ENCODE measurements around the gene ZNF784.

ZNF784 gene

GRCh38 chr19:55620410-55621204 lies 3.8 kb downstream of the ZNF784 start:
- no peak overlapping the region for H3K4me3 Mint-ChIP-seq
- H3K27ac Mint-ChIP-seq (ENCODE audit: low read depth), result no peak overlapping the region
- peaks cover 19% of the 10 kb centered on the region for H3K36me3 Mint-ChIP-seq (ENCODE audit: insufficient read depth)
- DNase-seq (ENCODE audit: low spot score in 2 of 2) (no peak), ATAC-seq (replicated peaks; ENCODE audit: extremely low read depth, poor library complexity, severe bottlenecking) (no peak)
- H3K9me3 Mint-ChIP-seq, result no peaks in the 10 kb centered on the region
- H3K4me1 Mint-ChIP-seq, result peaks cover 28% of the 10 kb centered on the region
- no peaks in the 10 kb centered on the region for H3K27me3 Mint-ChIP-seq

GRCh38 chr19:55619286-55619685 lies 5.1 kb downstream of the ZNF784 start:
- H3K4me1 Mint-ChIP-seq, result peaks cover 18% of the 10 kb centered on the region
- DNase-seq (ENCODE audit: low spot score in 2 of 2), result no peak
- no peak for ATAC-seq (replicated peaks; ENCODE audit: extremely low read depth, poor library complexity, severe bottlenecking)
- no peaks in the 10 kb centered on the region for H3K27me3 Mint-ChIP-seq
- no peaks in the 10 kb centered on the region for H3K9me3 Mint-ChIP-seq
- H3K27ac Mint-ChIP-seq (ENCODE audit: low read depth), result peak overlapping the region; percentile 72
- peaks cover 14% of the 10 kb centered on the region for H3K36me3 Mint-ChIP-seq (ENCODE audit: insufficient read depth)
- no peak overlapping the region for H3K4me3 Mint-ChIP-seq

DNA sequence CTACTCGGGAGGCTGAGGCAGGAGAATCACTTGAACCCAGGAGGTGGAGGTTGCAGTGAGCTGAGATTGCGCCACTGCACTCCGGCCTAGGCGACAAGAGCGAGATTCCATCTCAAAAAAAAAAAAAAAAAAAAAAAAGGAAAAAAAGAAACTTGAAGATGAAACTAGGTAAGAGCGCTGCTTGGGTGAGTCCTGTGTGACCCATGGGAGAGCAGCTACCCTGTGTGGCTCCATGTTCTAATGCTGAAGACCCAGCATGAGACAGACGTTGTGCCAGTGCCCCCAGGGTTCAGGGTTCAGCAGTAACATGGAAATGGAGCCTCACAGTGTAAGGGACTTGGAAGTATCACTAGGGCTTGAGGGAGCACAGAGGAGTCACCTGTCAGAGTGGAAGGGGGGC lies 5.9 kb downstream of the ZNF784 start:
- DNase-seq (ENCODE audit: low spot score in 2 of 2), result no peak
- Mint-ChIP-seq H3K27me3 (no peaks in the 10 kb centered on the region), H3K4me3 (no peak overlapping the region), H3K36me3 (ENCODE audit: insufficient read depth) (peaks cover 12% of the 10 kb centered on the region), H3K4me1 (peaks cover 10% of the 10 kb centered on the region), H3K27ac (ENCODE audit: low read depth) (peak overlapping the region; percentile 72), H3K9me3 (no peaks in the 10 kb centered on the region)
- ATAC-seq (replicated peaks; ENCODE audit: extremely low read depth, poor library complexity, severe bottlenecking), result no peak

DNA sequence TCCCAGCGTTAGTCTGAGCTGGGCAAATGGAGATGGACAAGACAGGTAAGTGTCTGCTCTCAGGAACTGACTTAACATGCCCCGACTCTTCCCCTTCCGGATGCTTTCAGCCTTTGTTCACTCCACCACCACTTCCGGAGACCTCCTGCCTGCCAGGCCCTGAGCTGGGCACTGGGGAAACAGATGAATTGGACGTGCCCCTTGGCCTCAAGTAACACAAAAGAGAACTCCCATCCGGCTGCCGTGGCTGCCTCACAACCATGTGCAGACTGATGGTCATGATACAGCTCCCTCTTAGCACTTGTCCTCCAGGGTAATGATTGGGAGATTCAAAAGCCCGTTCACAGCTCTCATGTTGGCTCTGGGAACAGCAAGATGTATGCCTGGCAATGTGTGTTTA lies 6.9 kb downstream of the ZNF784 start:
- Mint-ChIP-seq H3K36me3 (ENCODE audit: insufficient read depth) (peaks cover 15% of the 10 kb centered on the region), H3K27me3 (no peaks in the 10 kb centered on the region), H3K4me1 (peaks cover 15% of the 10 kb centered on the region), H3K9me3 (no peaks in the 10 kb centered on the region), H3K27ac (ENCODE audit: low read depth) (peak overlapping the region; percentile 38), H3K4me3 (no peak overlapping the region)
- ATAC-seq (replicated peaks; ENCODE audit: extremely low read depth, poor library complexity, severe bottlenecking), result no peak
- DNase-seq (ENCODE audit: low spot score in 2 of 2), result no peak

GRCh38 chr19:55616395-55616875 lies 7.9 kb downstream of the ZNF784 start:
- H3K4me3 Mint-ChIP-seq, result no peak overlapping the region
- H3K27ac Mint-ChIP-seq (ENCODE audit: low read depth), result no peak overlapping the region
- H3K9me3 Mint-ChIP-seq, result no peaks in the 10 kb centered on the region
- DNase-seq (ENCODE audit: low spot score in 2 of 2), result no peak
- peaks cover 18% of the 10 kb centered on the region for H3K4me1 Mint-ChIP-seq
- no peak for ATAC-seq (replicated peaks; ENCODE audit: extremely low read depth, poor library complexity, severe bottlenecking)
- peaks cover 13% of the 10 kb centered on the region for H3K36me3 Mint-ChIP-seq (ENCODE audit: insufficient read depth)
- H3K27me3 Mint-ChIP-seq, result no peaks in the 10 kb centered on the region

DNA sequence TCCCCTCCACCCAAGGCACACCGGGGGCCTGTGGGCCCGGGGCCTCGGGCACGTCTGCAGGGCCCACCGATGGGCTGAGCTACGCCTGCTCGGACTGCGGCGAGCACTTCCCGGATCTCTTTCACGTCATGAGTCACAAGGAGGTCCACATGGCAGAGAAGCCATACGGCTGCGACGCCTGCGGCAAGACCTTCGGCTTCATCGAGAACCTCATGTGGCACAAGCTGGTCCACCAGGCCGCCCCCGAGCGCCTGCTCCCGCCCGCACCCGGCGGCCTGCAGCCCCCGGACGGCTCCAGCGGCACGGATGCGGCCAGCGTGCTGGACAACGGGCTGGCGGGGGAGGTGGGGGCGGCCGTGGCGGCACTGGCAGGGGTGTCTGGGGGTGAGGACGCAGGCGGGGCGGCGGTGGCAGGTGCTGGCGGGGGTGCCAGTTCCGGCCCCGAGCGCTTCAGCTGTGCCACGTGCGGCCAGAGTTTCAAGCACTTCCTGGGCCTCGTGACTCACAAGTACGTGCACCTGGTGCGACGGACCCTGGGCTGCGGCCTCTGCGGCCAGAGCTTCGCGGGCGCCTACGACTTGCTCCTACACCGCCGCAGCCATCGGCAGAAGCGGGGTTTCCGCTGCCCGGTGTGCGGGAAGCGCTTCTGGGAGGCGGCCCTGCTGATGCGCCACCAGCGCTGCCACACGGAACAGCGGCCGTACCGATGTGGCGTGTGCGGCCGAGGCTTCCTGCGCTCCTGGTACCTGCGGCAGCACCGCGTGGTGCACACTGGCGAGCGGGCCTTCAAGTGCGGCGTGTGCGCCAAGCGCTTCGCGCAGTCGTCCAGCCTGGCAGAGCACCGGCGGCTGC lies 8.6 kb downstream of the ZNF784 start:
- DNase-seq (ENCODE audit: low spot score in 2 of 2), result no peak
- Mint-ChIP-seq H3K27me3 (no peaks in the 10 kb centered on the region), H3K27ac (ENCODE audit: low read depth) (no peak overlapping the region), H3K4me1 (peaks cover 23% of the 10 kb centered on the region), H3K36me3 (ENCODE audit: insufficient read depth) (peaks cover 13% of the 10 kb centered on the region), H3K4me3 (no peak overlapping the region), H3K9me3 (no peaks in the 10 kb centered on the region)
- ATAC-seq (replicated peaks; ENCODE audit: extremely low read depth, poor library complexity, severe bottlenecking), result no peak

GRCh38 chr19:55614711-55615542 lies 9.4 kb downstream of the ZNF784 start:
- Mint-ChIP-seq H3K27ac (ENCODE audit: low read depth) (no peak overlapping the region), H3K27me3 (no peaks in the 10 kb centered on the region), H3K9me3 (no peaks in the 10 kb centered on the region), H3K36me3 (ENCODE audit: insufficient read depth) (peaks cover 9% of the 10 kb centered on the region), H3K4me1 (peaks cover 22% of the 10 kb centered on the region), H3K4me3 (no peak overlapping the region)
- DNase-seq (ENCODE audit: low spot score in 2 of 2) (no peak), ATAC-seq (replicated peaks; ENCODE audit: extremely low read depth, poor library complexity, severe bottlenecking) (no peak)

DNA sequence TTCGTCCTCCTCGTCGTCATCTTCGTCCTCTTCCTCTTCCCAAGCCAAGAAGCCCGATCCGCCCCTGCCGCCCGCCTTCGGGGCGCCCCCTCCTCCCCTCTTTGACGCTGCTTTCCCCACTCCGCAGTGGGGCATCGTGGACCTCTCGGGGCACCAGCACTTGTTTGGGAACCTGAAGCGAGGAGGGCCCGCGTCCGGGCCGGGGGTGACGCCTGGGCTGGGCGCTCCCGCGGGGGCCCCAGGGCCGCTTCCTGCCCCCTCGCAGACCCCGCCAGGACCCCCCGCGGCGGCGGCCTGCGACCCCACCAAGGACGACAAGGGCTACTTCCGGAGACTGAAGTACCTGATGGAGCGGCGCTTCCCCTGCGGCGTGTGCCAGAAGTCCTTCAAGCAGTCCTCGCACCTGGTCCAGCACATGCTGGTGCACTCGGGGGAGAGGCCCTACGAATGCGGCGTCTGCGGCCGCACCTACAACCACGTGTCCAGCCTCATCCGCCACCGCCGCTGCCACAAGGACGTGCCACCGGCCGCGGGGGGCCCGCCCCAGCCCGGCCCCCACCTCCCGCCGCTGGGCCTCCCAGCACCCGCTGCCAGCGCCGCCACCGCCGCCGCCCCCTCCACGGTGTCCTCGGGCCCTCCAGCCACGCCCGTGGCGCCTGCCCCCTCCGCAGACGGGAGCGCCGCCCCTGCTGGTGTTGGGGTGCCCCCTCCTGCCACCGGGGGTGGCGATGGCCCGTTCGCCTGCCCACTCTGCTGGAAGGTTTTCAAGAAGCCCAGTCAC lies 10.2 kb downstream of the ZNF784 start:
- Mint-ChIP-seq H3K4me1 (peaks cover 22% of the 10 kb centered on the region), H3K4me3 (no peak overlapping the region), H3K36me3 (ENCODE audit: insufficient read depth) (peaks cover 9% of the 10 kb centered on the region), H3K9me3 (no peaks in the 10 kb centered on the region), H3K27me3 (no peaks in the 10 kb centered on the region), H3K27ac (ENCODE audit: low read depth) (no peak overlapping the region)
- DNase-seq (ENCODE audit: low spot score in 2 of 2) (no peak), ATAC-seq (replicated peaks; ENCODE audit: extremely low read depth, poor library complexity, severe bottlenecking) (no peak)

DNA sequence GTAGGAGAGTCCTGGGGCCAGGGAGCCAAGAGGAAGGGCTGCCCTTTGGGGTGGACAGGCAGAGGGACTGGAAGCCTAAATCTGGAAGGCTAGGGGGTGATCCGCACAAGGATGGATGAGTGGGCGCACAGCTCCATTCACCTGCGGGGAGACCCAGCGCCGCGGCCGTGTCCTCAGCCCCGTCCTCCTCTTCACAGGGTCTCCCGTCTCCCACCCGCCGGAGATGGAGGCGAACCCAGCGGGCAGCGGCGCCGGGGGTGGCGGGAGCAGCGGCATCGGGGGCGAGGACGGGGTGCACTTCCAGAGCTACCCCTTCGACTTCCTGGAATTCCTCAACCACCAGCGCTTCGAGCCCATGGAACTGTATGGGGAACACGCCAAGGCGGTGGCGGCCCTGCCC lies 11.0 kb downstream of the ZNF784 start:
- H3K27ac Mint-ChIP-seq (ENCODE audit: low read depth), result no peak overlapping the region
- ATAC-seq (replicated peaks; ENCODE audit: extremely low read depth, poor library complexity, severe bottlenecking) (no peak), DNase-seq (ENCODE audit: low spot score in 2 of 2) (no peak)
- peaks cover 22% of the 10 kb centered on the region for H3K4me1 Mint-ChIP-seq
- no peaks in the 10 kb centered on the region for H3K9me3 Mint-ChIP-seq
- peaks cover 9% of the 10 kb centered on the region for H3K36me3 Mint-ChIP-seq (ENCODE audit: insufficient read depth)
- H3K4me3 Mint-ChIP-seq, result no peak overlapping the region
- H3K27me3 Mint-ChIP-seq, result no peaks in the 10 kb centered on the region

DNA sequence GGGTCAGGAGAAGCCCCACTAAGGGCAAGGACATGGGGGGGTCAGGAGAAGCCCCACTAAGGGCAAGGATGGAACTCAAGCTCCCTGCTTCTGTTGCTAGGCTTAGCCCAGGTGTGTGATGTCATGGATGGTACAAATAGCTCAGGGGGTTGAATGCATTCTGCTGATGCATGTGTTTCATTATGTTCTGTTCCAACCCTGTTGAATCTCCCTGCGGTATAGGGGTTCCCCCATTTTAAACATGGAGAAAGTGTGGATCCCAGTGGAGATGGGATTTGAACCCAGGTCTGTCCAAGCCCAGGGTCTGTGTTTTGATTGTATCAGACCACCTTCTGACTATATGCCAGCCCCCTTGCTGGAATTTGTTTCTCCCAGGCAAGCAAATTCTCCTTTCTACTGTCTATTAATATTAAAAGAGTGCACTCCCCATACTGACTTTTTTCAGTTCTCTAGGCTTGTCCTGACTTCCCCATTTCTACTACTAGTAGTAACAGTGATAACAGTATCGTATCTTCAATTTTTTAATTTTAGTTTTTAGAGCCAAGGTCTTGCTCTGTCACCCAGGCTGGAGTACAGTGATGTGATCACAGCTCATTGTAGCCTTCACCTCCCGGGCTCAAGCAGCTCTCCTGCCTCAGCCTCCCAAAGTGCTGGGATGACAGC lies 12.3 kb downstream of the ZNF784 start:
- peaks cover 34% of the 10 kb centered on the region for H3K4me1 Mint-ChIP-seq
- H3K27ac Mint-ChIP-seq (ENCODE audit: low read depth), result peak overlapping the region; percentile 13

DNA sequence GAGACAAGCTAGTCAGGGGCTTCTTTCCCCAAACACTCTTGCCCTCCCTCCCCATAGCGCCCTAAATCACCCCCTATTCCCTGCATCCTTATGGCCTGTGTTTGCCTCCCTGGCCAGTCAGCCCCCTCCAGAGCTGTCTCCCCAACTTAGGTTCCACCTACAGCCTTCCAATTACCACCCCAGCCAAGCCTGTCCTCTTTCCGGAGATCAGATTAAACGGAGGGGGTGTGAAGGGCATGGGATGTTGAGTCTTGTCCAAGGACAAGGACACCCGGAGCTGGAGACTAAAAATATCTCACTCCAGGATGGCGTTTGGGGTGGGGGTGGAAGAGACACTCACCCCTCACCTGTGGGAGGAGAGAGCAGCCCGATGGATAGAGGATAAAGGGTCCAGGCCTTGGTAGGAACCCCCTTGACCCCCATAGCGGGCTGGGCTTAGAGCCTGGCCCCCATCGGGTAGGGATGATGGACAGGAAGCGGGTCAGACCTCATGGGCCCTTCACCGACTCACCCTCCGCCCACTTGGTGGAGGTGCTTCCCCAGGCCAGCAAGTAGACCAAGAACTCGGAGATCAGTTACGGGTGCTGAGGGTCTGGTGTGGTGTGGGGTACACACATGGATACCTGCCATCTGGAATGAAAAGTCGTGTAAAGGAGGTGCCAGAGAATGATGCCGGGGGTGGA lies 12.9 kb downstream of the ZNF784 start:
- ATAC-seq (replicated peaks; ENCODE audit: extremely low read depth, poor library complexity, severe bottlenecking), result no peak
- H3K4me1 Mint-ChIP-seq, result peaks cover 41% of the 10 kb centered on the region

More for the DNA sequence above, 12.3 kb downstream of the ZNF784 start:
- Mint-ChIP-seq H3K9me3 (no peaks in the 10 kb centered on the region), H3K36me3 (ENCODE audit: insufficient read depth) (peaks cover 10% of the 10 kb centered on the region), H3K27me3 (no peaks in the 10 kb centered on the region), H3K4me3 (no peak overlapping the region)
- no peak for ATAC-seq (replicated peaks; ENCODE audit: extremely low read depth, poor library complexity, severe bottlenecking)
- no peak for DNase-seq (ENCODE audit: low spot score in 2 of 2)

More for the DNA sequence above, 12.9 kb downstream of the ZNF784 start:
- H3K36me3 Mint-ChIP-seq (ENCODE audit: insufficient read depth), result peaks cover 11% of the 10 kb centered on the region
- H3K27me3 Mint-ChIP-seq, result no peaks in the 10 kb centered on the region
- H3K4me3 Mint-ChIP-seq, result no peak overlapping the region
- no peak for DNase-seq (ENCODE audit: low spot score in 2 of 2)
- H3K9me3 Mint-ChIP-seq, result no peaks in the 10 kb centered on the region
- peak overlapping the region; percentile 45 for H3K27ac Mint-ChIP-seq (ENCODE audit: low read depth)
